SU-DHL-6 (cell line): ENCODE data around the gene FGF8.

ENCODE experiments used
- EZH2phosphoT487 ChIP-seq: fragments of 200-600 bp; sonication (generic), shearing (Covaris generic); conservative IDR thresholded peaks from 2 replicates; pipeline ENCODE4 v1.6.1; 2018; ENCODE audit warnings: mild to moderate bottlenecking, antibody characterized with exemption, low read length, moderate library complexity, mixed read lengths
- TF ChIP-seq, protein P1 (sequence below): fragments of 200-600 bp; sonication (generic); IDR thresholded peaks from one replicate; pipeline ENCODE4 v1.5.1; 2017; ENCODE audit warnings: antibody characterized with exemption, mild to moderate bottlenecking, low read length, moderate library complexity; ENCODE audit not compliant: insufficient read depth, poor library complexity, severe bottlenecking

DNA sequence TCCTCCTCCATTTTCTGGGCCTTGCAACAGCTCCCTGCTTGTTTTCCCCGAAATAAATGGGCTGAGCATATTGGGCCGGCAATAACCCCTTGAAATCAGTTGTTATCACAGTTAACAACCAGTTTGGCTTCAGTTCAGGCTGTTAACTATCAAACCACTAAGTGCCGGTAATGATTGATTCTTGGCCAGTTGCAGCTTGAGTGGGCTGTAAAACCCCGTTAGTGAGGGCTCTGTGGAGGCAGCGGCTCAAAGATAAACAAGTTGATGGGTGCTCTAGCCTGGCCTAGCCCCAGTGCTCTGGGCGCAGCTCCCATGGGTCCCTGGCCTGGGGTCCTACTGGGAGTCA, 8.3 kb downstream of the FGF8 start:
- TF ChIP-seq, protein P1, sequence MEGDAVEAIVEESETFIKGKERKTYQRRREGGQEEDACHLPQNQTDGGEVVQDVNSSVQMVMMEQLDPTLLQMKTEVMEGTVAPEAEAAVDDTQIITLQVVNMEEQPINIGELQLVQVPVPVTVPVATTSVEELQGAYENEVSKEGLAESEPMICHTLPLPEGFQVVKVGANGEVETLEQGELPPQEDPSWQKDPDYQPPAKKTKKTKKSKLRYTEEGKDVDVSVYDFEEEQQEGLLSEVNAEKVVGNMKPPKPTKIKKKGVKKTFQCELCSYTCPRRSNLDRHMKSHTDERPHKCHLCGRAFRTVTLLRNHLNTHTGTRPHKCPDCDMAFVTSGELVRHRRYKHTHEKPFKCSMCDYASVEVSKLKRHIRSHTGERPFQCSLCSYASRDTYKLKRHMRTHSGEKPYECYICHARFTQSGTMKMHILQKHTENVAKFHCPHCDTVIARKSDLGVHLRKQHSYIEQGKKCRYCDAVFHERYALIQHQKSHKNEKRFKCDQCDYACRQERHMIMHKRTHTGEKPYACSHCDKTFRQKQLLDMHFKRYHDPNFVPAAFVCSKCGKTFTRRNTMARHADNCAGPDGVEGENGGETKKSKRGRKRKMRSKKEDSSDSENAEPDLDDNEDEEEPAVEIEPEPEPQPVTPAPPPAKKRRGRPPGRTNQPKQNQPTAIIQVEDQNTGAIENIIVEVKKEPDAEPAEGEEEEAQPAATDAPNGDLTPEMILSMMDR, result no peak
- TF ChIP-seq EZH2phosphoT487, result no peak
